Measurements from ENCODE around the gene ZNF283.
A peak's percentile ranks its signal among the peaks of the same experiment; 100 is the strongest.

ZNF283 gene

DNA sequence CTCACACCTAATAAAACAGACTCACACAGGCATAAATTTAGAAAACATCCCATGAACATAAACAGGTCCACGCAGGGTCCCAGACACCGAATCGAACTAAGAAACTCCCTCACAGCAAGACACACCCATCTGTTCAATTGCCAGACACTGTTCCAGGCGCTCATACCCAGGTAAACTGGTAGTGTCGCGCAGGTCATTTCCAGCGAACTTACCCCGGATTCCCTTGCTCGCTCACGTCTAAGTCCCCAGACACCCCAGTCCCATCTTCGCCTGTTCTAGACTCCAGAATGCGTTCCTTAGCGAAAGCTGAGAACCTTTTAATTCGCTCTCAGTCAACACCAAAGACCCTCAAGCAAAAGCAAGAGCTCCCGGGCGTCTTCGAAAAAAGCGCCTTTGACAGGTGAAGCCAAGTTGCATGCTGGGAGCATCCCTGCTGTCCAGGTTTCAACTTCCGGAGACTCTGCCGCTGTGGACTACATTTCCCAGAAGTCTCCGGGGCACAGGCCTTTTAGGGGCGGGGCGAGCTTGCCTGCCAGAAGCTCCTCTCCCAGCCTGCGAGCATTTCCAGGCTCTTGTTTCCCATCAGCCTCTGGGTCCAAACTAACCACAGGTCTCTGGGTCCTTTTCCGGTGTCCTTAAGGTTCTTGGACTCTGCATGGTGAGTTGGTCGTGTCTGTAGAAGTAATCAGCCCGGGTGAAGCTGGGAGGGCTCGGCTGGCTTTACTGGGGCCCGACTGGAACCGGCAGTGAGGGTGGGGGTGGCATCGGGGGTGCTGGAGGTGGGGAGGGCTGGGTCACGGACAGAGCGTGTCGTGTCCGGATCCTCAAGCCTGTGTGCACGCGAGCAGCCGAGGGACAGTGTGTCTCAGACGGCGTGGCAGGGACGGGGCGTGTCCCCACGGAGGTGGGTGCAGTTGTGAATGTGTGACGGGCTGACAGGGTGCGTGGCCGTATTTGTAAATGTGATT lies at the start of gene ZNF283:
Gene ZNF283, plus strand, starts transcription at position 535 of the 968 bp plus-strand sequence. CDS start 6,184 bp downstream, outside the sequence.
- peak; percentile 94 for DNase-seq

DNA sequence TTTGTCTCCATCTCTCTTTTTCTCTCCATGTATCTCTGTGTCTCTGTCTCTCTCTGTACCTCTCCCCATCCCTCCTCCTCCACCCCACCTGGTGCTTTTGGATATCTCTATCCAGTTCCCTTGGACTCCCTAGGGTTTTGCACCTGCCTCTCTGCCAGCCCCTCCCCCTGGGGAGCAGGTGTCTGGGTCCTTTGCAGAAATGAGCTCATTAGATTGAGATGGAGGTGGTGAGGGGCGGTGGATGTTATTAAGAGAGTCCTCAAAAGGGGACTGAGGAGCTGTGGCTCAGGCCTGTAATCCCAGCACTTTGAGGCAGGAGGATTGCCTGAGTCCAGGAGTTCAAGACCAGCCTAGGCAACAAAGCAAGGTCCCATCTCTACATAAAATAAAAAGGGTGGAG lies 48.5 kb upstream of the ZNF283 start:
- DNase-seq = no peak

DNA sequence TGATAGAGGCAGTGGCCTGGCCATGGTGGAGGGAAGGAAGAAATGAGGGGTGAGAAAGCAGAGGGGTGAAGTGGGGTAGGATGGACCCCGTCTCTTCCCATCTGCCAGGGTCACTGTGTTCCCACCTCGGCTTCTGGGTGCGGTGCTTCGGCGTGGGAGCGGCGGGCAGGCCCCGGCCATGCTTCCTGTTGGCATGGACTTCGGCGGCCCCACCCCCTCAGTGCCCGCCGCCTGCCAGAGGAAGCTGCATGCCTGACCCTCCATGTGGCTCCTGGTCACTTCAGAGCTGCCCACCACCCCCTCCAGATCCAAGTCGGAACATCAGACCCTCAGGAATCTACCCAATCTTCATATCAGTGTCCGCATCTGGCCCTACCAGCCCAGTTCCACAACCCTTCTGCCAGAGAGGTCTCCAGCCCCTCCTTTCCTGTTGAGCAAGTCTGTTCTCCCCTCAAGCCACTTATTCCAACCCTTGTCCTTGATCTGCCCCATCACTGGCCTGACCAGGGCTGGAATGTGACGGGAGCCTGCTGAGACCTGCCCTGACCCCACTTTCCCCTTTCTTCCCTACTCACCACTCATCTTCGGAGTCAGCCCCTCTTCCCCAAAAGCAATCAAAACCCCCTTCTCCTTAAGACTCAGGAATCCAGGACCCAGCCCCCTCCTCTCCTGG lies 47.8 kb upstream of the ZNF283 start:
- DNase-seq = no peak

DNA sequence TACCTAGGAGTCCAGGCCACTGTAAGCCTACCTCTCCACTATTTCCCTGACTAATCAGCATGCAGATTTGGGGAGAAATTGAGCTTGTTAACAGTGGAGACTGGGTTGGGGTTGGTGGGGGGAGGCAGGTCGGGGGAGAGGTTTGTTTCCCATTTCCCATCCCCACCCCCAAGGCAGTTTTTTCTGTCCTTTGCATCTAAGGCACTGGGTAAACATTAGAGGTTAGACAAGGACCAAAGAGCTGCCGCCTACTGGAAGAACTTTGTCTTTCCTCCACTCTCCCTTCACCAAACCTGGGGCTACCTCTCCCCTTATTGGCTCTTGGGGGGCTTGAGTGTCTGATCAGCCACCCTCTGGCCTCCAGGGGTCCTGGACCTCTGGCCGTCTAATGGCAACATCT lies 47.3 kb upstream of the ZNF283 start:
- peak; percentile 66 for DNase-seq

DNA sequence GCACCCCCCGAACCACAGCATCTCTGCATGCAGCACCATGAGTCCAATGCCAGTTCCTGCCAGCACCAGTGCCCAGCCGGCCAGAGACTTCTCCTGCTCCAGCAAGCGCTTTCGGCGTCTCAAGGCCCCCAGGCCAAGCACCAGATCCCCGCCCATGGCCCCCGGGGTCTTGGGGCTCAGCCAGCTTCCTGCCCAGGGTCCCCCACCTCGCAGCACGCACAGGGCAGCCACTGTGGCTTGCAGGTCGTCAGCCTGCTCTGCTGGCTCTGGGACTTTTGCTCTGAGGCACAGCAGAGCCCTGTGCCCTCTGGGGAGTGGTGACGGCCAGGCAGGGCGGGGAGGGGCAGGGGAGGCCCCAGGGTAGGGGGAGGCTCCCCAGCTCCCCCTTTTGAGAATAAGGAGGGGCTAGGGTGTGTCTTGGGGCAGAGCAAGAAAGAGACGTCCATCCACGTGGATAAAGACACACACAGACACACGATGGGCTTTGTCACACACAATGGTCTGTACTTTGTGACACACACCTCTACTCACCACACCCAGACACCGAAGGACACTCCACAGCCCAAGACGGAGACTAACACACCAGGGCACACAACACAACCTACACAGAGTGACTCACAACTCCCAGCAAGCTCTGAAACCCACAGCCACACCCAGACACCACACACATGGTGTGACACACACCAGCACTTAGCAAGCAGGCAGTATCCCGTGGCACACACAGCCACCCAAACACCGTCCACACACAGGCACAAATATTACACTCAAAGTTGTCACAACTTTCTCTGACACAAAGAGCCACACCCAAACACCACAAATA lies 46.2 kb upstream of the ZNF283 start, which contains the start of gene KCNN4:
Gene KCNN4, minus strand, starts transcription at position 268 of the 820 bp plus-strand sequence. Its CDS starts 112 bp downstream, at position 156.
- DNase-seq = peak; percentile 80

DNA sequence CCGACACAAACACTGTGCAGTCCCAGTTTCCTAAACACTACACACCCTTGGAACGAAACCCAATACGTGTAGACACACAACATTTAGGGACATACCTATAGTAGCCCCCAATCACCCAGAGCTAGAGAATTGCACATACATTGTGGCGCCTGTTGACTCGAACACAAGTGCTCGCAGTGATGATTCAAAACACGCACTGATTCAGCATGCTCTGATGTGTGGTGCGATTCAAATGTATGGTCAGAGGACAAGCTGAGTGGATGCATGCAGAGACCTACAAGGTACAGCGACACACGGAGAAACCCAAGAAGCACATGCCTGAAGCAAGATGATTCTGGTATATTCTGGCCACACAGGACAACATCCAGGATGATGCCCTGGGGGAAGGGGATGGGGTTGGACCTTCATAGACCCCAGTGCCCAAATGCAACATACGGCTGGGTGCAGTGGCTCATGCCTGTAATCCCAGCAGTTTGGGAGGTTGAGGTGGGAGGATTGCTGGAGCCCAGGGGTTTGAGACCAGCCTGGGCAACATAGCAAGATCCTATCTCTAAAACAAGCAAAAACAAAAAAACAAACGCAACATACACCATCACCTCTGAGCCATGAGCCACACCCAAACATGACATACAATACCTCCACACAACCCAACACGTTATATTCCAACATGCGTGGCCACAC lies 45.4 kb upstream of the ZNF283 start:
- DNase-seq = no peak

DNA sequence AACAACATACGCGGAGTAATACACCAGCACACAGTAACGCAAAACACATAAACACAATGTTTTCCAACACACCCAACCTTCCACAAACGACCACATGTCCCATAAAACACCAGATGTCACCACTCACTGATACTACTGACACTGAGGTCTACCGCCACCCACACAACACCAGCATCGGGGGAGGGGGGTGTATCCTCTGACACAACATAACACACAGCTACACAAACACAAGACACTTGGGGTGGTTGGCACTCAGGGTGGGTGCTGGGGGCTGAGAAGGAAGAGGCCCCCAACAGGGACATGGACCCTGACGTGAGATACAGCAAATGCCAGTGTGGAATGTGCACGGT lies 44.8 kb upstream of the ZNF283 start:
- DNase-seq = no peak

DNA sequence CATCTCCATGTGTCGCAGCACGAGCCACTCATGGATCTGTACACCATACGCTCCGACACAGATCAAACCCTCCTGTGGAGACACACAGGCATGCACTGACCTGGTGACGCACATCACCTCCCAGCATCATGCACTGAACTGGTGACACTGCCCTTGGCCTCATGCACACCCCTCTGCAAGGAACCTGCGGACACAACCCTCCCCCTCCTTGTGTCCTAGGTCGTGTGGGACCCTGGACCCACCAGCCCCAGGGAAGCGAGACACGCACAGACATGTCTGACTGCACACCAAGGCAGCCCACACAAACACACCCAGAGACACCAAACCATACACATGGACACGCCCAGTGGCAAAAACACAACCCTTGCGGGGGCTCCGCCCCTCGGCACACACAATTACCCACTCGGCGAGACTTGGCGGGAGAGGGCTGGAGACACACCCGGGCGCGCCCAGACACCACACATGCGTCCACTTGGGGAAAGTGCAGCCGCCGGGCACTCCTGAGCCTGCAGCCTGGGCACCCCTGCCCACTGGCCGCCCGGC lies 44.4 kb upstream of the ZNF283 start:
- DNase-seq = peak; percentile 83

DNA sequence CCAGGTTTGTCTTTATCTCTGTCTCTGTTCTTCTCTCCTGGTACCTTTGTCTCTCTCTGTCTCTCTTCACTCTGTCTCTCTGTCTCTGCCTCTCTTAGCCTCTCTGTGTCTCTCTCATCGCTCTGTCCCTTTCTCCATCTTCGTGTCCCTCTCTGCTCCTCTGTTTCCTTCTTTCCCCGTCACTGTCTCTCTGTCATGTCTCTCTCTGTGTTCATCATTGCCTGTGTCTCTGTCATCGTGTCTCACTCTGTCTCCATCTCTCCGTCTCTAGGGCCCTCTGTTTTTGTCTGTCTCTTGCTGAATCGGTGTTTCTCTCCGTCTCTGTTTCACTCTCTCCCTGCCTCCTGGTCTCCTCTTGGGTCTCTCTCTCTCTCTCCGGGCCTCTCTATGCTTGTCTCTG lies 43.5 kb upstream of the ZNF283 start:
- no peak for DNase-seq

DNA sequence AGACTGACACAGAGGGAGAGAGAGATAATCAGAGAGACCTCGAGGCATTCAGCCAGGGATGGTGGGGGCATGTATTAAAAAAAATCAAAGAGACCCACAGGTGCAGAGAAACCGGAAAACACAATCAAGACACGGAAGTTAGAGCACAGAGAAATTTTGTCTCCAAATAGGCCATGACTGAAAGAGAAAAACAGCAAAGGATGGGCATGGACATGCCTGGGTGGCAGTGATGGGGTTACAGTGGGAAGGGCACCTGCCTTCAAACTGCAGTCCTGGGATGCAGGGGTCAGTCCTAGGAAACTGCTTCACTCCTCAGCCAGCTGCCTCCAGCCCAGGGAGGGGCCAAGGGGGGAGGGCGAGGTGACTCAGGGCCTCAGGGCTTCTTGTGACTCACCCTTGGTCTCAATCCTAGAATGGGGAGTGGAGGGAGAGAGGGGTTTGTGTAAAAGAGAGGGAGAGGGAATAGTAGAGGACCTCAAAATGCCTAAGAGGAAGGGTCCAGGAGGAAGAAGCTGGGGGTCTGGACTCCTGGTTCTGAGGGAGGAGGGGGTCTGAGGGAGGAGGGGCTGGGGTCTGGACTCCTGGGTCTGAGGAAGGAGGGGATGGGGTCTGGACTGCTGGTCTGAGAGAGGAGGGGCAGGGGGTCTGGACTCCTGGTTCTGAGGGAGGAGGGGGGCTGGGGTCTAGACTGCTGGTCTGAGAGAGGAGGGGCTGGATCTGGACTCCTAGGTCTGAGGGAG lies 42.7 kb upstream of the ZNF283 start:
- DNase-seq = peak; percentile 59

DNA sequence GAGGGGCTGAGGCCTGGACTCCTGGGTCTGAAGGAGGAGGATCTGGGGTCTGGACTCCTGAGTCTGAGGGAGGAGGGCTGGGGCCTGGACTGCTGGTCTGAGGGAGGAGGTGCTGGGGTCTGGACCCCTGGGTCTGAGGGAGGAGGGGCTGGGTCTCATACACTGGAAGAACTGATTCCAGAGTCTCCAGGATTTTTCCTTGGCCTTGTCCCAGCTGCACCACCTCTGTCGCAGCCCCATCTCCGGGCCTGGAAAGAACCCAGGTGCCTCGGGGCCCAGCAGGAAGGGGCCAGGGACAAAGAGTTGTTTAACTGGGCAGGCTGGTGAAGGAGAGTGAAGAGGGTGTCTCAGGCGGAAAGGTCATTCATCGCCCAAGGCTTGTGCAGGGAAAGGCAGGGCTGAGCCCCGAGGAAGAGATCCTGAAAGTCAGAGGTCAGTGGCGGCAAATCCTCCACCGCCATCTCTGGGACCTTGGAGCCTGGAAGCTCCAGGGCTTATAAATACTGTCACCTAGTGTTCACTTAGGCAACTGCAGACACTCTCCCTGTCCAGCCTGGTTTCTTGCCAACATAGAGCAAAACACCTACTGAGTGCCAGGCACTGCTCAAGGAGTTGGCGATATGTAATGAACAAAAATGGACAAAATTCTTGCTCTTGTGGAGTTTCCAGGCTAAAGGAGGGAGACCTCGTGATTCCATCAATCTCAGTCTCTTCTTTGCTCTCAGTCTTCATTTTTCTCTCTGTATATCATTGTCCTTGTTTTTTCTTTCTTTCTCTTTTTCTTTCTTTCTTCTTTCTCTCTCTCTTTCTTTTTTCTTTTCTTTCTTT lies 41.9 kb upstream of the ZNF283 start:
- DNase-seq = peak; percentile 84

DNA sequence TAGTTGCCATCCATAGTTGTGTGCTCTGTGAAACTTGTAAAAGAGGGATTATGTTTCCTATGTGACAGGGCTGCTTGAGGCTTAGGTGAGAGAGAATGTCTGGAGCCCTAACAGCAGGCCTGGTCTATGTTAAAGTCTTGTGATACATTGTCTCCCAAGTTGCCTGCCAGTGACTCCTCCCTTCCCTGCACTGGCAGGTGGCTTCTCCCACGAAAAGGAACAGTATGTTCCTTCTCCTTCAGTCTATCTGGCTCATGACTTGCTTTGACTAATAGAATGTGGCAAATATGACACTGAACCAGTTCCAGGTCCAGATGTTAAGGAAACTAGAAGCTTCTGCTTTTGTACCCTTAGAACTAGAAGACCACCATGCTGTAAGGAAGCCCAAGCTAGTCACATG lies 40.5 kb upstream of the ZNF283 start:
- DNase-seq = no peak

DNA sequence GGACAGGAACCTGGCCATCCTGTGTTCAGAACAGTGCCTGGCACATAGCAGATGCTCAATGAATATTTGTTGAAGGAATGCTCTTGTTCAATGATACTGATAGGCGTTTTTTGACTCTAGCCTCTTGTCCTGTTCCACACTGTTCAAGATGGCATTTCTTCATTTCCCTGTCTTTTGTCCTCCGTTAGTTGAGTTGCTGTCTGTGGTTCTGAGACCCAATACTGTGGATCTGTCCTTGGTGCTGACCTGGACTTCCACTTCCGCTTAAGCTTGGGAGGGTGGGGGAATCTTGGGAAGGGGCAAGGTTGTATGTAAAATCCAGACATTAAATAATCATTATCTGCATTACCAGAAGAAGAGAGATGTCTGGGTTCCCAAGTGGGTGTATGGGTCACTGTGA lies 38.1 kb upstream of the ZNF283 start:
- peak; percentile 56 for DNase-seq

DNA sequence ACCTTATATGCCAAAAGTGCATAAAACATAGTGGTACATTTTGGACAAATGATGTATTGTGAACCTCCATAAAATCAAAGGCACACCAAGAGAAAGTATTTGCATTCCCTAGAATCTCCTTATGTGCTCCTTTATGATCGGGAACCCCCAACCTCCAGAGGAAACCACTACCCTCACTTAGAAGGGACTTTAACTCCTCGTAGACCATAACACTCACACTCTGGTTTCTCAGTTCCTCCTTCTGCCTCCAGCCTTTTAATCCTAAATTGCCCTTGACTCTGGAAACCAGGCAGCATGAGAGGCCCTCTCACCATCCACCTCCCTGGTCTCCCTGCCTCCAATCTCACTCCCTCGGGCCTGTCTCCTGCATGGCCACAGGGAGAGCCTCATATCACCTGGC lies 36.5 kb upstream of the ZNF283 start:
- DNase-seq = no peak

DNA sequence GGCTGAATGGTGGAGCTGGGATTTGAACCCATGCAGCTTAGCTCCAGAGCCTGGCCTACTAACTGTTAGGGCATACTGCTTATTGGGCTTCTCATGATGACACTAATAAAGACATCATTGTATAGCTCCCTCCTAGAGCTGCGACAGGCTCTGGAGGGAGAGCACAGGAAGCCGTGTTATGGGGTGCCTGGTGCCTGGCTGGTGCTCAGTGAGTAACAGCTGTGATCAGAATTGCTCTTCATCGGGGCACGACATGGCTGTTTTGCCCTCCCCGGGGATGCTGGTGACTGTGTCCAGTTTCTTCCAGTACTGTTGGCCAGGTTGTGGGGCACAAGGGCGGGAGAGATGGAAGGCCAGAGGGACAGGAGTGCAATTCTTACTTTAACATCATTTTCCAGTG lies 30.0 kb upstream of the ZNF283 start:
- DNase-seq = no peak

DNA sequence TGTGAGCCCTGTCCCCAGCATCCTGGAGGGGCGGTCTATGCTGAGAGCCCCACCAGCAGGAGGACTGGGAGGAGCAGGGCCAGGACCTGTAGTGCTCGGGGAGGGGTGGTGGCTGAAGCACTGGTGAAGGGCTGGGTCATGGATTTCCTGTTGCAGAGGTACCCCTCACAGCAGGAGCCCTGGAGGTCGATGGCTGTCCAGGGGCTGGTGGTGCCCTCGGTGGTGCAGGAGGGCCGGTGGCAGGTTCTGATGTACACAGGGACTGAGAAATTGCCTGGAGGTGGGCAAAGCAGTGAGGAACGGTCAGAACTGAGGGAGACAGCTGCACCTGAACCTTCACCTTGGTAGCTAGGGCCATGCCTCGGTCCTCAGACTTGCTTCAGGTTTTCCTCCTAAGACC lies 29.6 kb upstream of the ZNF283 start:
- no peak for DNase-seq

DNA sequence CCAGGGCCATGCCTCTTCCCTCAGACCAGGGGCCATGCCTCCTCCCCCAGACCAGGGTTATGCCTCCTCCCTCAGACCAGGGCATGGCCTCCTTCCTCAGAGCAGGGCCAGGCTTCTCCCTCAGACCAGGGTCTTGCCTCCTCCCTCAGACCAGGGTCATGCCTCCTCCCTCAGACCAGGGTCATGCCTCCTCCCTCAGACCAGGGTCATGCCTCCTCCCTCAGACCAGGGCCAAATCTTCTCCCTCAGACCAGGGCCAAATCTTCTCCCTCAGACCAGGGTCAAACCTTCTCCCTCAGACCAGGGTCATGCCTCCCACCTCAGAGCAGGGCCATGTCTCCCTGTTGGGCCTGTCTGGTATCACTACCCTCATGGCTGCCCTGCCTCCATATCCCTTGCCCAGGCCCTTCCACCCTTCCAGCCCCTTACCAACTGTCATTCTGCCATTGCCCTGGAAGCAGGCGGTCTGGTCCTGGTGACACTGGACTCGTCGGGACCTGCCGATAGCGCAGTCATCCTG lies 29.0 kb upstream of the ZNF283 start:
- DNase-seq = no peak

DNA sequence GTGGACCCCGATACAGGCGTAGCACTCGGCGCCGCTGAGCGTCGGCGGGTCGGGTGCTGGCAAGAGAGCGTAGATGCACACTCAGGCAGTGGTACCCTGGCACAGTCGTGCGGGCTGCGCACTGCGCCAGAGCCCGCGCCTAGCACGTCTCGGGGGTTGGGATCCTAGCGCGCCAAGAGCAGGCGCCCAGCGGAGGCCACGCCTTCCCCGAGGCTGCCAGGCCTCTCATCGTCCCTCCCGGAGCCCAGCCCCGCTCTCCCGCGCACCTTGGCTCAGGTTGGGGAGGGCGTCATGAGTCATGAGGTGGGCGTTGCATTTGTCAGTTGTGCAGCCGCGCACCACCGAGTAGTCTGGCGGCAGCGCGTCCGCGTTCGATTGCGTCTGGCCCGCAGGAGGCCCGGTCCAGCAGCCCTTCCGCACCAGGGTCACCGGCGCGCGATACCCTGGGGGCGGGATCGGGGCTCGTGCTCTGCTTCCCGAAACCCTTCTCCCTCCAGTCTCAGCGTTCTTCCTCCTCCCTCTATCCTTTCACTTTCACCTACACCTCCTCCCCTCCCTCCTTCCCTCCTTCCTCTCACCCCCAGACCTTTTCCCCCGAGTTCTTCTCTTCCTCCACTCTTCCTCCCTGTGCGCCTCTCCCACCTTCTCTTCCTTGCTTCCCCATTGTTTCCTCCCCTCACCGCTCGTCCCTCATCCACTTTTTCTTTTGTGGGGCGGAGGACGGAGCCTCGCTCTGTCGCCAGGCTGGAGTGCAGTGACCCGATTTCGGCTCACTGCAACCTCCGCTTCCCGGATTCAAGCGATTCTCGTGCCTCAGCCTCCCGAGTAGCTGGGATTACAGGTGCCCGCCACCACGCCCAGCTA lies 28.3 kb upstream of the ZNF283 start:
- DNase-seq = no peak

DNA sequence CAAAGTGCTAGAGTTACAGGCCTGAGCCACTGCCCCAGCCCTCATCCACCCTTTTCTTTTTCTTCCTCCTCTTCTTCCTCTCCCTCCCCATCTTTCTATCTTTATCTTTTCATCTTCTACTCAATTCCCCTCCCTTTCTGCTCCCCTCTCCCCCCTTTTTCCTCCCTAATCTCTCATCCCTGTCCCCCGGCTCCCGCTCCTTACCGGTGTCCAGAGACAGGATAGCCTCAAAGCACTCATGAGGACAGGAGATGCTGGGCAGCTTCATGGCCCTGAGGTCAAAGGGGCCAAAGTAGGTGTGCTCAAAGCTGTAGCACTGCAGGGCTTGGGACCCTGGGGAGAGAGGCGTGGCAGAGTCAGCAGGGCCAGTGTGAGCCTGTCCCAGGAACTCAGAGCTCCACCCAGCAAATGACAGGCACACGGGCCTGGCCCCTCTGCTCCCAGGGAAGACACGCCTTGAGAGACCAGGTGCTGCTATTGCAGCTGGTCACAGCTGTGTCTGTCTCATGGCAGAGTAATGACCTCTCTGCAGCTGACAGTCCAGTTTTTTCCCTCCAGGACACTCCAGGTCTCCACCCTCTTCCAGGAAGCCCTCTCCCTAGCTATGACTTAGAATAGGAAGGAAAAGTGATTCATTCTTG lies 27.5 kb upstream of the ZNF283 start:
- DNase-seq = no peak
